NB4 (cell line): ENCODE measurements around the gene TSPYL1.

ENCODE experiments used
- DNase-seq: peaks from one replicate; pipeline ENCODE4 v3.0.0; 2010; ENCODE audit warnings: low read depth
- H3K4me3 ChIP-seq: one replicate; pipeline ENCODE4 v1.5.1; 2011; ENCODE audit warnings: mild to moderate bottlenecking, low read depth, low read length, moderate library complexity
- CTCF ChIP-seq: IDR thresholded peaks from one replicate; pipeline ENCODE4 v1.5.1; 2012; ENCODE audit warnings: low read depth, low read length
- MAX ChIP-seq: IDR thresholded peaks from 2 replicates; pipeline ENCODE4 v1.6.1; 2011; ENCODE audit warnings: low read depth, low read length
- MYC ChIP-seq: IDR thresholded peaks from 2 replicates; pipeline ENCODE4 v1.6.1; 2011; ENCODE audit warnings: low read depth, low read length
- POLR2A ChIP-seq: IDR thresholded peaks from 2 replicates; pipeline ENCODE4 v1.6.1; 2011; ENCODE audit warnings: mild to moderate bottlenecking; ENCODE audit not compliant: insufficient read length; ENCODE audit errors: extremely low read depth

Gene TSPYL1

GRCh38 chr6:116246089-116246488 is 33.6 kb downstream of the TSPYL1 start:
- no peak for DNase-seq
- H3K4me3 ChIP-seq, result no peak overlapping the region
- no peak for TF ChIP-seq MAX

- TF ChIP-seq MYC, result no peak
- TF ChIP-seq POLR2A, result no peak
- no peak for TF ChIP-seq CTCF
- no peak for TF ChIP-seq MAX
- no peak overlapping the region for H3K4me3 ChIP-seq
- no peak for DNase-seq
These were observed 35.4 kb downstream of the TSPYL1 start for GRCh38 chr6:116244284-116244683.

- H3K4me3 ChIP-seq, result no peak overlapping the region
- TF ChIP-seq MYC, result no peak
- no peak for TF ChIP-seq MAX
- no peak for TF ChIP-seq POLR2A
- no peak for TF ChIP-seq CTCF
- no peak for DNase-seq
These were observed 39.9 kb downstream of the TSPYL1 start for GRCh38 chr6:116239856-116240255.

GRCh38 chr6:116239256-116239655 is 40.5 kb downstream of the TSPYL1 start:
- TF ChIP-seq POLR2A (no peak), MYC (no peak)
- no peak overlapping the region for H3K4me3 ChIP-seq
- DNase-seq, result no peak

- no peak for DNase-seq
- no peak overlapping the region for H3K4me3 ChIP-seq
- TF ChIP-seq MAX, result no peak
- no peak for TF ChIP-seq POLR2A
- no peak for TF ChIP-seq CTCF
- TF ChIP-seq MYC, result no peak
These were observed 41.6 kb downstream of the TSPYL1 start for GRCh38 chr6:116238083-116238482.

GRCh38 chr6:116234689-116235088 is 45.0 kb downstream of the TSPYL1 start:
- H3K4me3 ChIP-seq, result no peak overlapping the region
- TF ChIP-seq POLR2A, result no peak
- TF ChIP-seq CTCF, result no peak
- TF ChIP-seq MYC, result no peak
- TF ChIP-seq MAX, result no peak
- DNase-seq, result no peak

GRCh38 chr6:116229287-116229913 is 50.3 kb downstream of the TSPYL1 start:
- no peak overlapping the region for H3K4me3 ChIP-seq
- no peak for TF ChIP-seq MYC
- TF ChIP-seq POLR2A, result no peak
- no peak for TF ChIP-seq MAX
- no peak for TF ChIP-seq CTCF
- no peak for DNase-seq
